ENCODE results near the gene COPA. TPM values are rescaled to one million over a fixed set of nuclear protein-coding genes. Genes with fewer than 3 reads are reported as not detected.
A peak's percentile ranks its signal among the peaks of the same experiment; 100 is the strongest.

The COPA gene
- total and polyA plus RNA-seq, 7 donors = 53.8 to 96.3 (median 75.2) TPM

DNA sequence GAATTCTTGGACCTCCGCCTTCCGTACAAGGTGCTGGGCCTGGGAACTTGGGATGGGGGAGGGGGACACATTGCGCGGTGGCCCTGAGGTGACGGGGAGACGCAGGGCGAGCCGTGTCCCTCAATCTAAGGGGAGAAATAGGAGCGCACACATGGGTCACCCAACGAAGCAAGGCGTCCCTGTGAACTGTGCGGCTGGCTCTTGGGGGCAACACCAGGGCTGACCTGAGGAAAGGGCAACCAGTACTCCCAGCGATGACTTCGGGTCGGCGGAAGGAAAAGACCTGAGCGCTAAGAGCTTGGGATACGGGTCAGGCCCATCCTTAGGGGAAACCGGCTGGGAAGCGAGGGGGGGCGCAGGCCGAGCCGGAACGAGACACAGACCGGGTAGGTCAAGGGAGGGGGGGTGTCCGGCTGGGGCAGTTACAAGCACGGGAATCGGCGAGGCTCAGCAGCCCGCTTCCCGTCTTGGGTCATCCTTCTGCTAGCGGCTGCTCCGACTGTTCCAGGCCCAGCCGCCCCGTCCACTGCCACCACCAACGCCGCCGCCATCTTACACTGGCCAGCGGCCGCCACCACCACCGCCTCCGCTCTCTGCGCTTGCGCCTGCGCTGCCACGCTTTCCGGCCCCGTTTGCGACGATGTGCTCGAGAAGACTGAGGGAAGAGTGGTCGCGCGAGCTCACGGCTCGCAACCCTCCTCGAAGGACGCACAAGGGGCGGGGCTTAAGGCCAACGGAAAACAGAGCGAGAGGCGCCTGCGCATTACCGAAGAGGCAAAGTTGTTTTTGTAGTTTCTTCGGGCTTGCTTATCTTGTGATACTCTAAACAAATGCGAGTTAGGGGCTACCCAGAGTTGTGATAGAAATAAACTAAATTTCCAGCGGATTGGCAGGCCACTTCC is 80.9 kb downstream of the COPA start, which contains the start of gene DCAF8:
TSS of gene DCAF8 (minus strand) at position 657 of the 902 bp plus-strand sequence. CDS start 18,541 bp downstream, outside the sequence.
- intact Hi-C loops (cut with DNase I) = loop anchor here in 1 of 2 donors (2.0 kb wide), 1 partner anchor 23 kb away; the partner anchor contains the start of gene PEX19
- no peaks in the 10 kb centered on the region for H3K27me3 ChIP-seq (ENCODE audit: insufficient read depth in 3 of 3, low read length in 2 of 3)
- peaks cover 39% of the 10 kb centered on the region for H3K4me1 ChIP-seq
- peak; percentile 99 for DNase-seq
- peak within 1 kb of the TSS; percentile 80 for H3K4me3 ChIP-seq
- peak within 1 kb of the TSS; percentile 99 for H3K27ac ChIP-seq
- WGBS, 3 donors = 0 to 1% (median 0%) methylated on average over 60 to 67 of the region's 67 CpGs
- no peaks in the 10 kb centered on the region for H3K36me3 ChIP-seq (ENCODE audit: insufficient read depth in 1 of 2, low read depth in 1 of 2)
- no peaks in the 10 kb centered on the region for H3K9me3 ChIP-seq
- ATAC-seq = peak; percentile 94 to 97 (median 95)
- TF ChIP-seq, protein P1, sequence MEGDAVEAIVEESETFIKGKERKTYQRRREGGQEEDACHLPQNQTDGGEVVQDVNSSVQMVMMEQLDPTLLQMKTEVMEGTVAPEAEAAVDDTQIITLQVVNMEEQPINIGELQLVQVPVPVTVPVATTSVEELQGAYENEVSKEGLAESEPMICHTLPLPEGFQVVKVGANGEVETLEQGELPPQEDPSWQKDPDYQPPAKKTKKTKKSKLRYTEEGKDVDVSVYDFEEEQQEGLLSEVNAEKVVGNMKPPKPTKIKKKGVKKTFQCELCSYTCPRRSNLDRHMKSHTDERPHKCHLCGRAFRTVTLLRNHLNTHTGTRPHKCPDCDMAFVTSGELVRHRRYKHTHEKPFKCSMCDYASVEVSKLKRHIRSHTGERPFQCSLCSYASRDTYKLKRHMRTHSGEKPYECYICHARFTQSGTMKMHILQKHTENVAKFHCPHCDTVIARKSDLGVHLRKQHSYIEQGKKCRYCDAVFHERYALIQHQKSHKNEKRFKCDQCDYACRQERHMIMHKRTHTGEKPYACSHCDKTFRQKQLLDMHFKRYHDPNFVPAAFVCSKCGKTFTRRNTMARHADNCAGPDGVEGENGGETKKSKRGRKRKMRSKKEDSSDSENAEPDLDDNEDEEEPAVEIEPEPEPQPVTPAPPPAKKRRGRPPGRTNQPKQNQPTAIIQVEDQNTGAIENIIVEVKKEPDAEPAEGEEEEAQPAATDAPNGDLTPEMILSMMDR (IDR thresholded peaks at IDR 0.05) = no peak

GRCh38 chr1:160261556-160261892 is 81.5 kb downstream of the COPA start:
- H3K27ac ChIP-seq = peak overlapping the region; percentile 99
- H3K4me3 ChIP-seq = peak overlapping the region; percentile 80
- no peaks in the 10 kb centered on the region for H3K27me3 ChIP-seq (ENCODE audit: insufficient read depth in 3 of 3, low read length in 2 of 3)
- no peaks in the 10 kb centered on the region for H3K36me3 ChIP-seq (ENCODE audit: insufficient read depth in 1 of 2, low read depth in 1 of 2)
- ATAC-seq = peak; percentile 61 to 81 (median 74)
- 0 to 1% (median 1%) methylated on average over 8 of the region's 8 CpGs for WGBS, 3 donors
- H3K4me1 ChIP-seq = peaks cover 45% of the 10 kb centered on the region
- no peaks in the 10 kb centered on the region for H3K9me3 ChIP-seq
- DNase-seq = no peak
- intact Hi-C loops (cut with DNase I) = no loop called here
- TF ChIP-seq, protein P1 (IDR thresholded peaks at IDR 0.05) = no peak

GRCh38 chr1:160260406-160261382 is 82.4 kb downstream of the COPA start:
- intact Hi-C loops (cut with DNase I) = no loop called here
- Histone ChIP-seq H3K4me1 (peaks cover 52% of the 10 kb centered on the region), H3K27me3 (ENCODE audit: insufficient read depth in 3 of 3, low read length in 2 of 3) (no peaks in the 10 kb centered on the region), H3K9me3 (no peaks in the 10 kb centered on the region), H3K27ac (peak overlapping the region; percentile 99), H3K36me3 (ENCODE audit: insufficient read depth in 1 of 2, low read depth in 1 of 2) (no peaks in the 10 kb centered on the region), H3K4me3 (peak overlapping the region; percentile 80)
- WGBS, 3 donors = 15 to 20% (median 17%) methylated on average over 6 of the region's 6 CpGs
- no peak for DNase-seq
- TF ChIP-seq, protein P1 (IDR thresholded peaks at IDR 0.05) = no peak
- no peak for ATAC-seq

GRCh38 chr1:160258177-160258798 is 84.8 kb downstream of the COPA start:
- Histone ChIP-seq H3K4me1 (peaks cover 55% of the 10 kb centered on the region), H3K27me3 (ENCODE audit: insufficient read depth in 3 of 3, low read length in 2 of 3) (no peaks in the 10 kb centered on the region), H3K4me3 (peak overlapping the region; percentile 80), H3K36me3 (ENCODE audit: insufficient read depth in 1 of 2, low read depth in 1 of 2) (peaks cover 0 to 19% of the 10 kb centered on the region in 2 donors), H3K27ac (peak overlapping the region; percentile 99), H3K9me3 (no peaks in the 10 kb centered on the region)
- ATAC-seq (no peak), DNase-seq (no peak)
- TF ChIP-seq, protein P1 (IDR thresholded peaks at IDR 0.05) = no peak
- intact Hi-C loops (cut with DNase I) = no loop called here
- WGBS, 3 donors = 71 to 88% (median 77%) methylated on average over 7 of the region's 7 CpGs

Data from psoas muscle (tissue), 8 donors.